GM23338 (cell line): ENCODE measurements around the gene ZNF212. TPM values are rescaled to one million over a fixed set of nuclear protein-coding genes. Genes with fewer than 3 reads are reported as not detected.
A peak's percentile ranks its signal among the peaks of the same experiment; 100 is the strongest.

Source experiments
- ATAC-seq: fragments of 200-7000 bp; cut with Tn5 transposase; 3 replicates; pipeline ENCODE4 v1.9.1; 2020
- DNase-seq: peaks from one replicate; pipeline ENCODE4 v3.0.0-alpha.2; 2015; ENCODE audit warnings: low spot score
- H2AFZ ChIP-seq: fragments of 200-600 bp; sonication (generic); 2 replicates; pipeline ENCODE4 v1.8.0; 2016; ENCODE audit warnings: antibody characterized with exemption, mild to moderate bottlenecking, moderate library complexity
- H3F3A ChIP-seq: fragments of 200-600 bp; sonication (generic); replicated peaks from 2 replicates; pipeline ENCODE4 v1.8.0; 2017; ENCODE audit warnings: antibody characterized with exemption, mixed run types, low read depth
- H3K27ac ChIP-seq: fragments of 200-600 bp; sonication (generic); 2 replicates; pipeline ENCODE4 v1.6.1; 2016; ENCODE audit warnings: low read depth
- H3K27me3 ChIP-seq: fragments of 200-600 bp; sonication (generic); 2 replicates; pipeline ENCODE4 v1.8.0; 2016; ENCODE audit warnings: mild to moderate bottlenecking, mixed run types, moderate library complexity; ENCODE audit not compliant: insufficient read depth
- H3K36me3 ChIP-seq: fragments of 200-600 bp; sonication (generic); 2 replicates; pipeline ENCODE4 v1.8.0; 2016; ENCODE audit warnings: mild to moderate bottlenecking; ENCODE audit not compliant: insufficient read depth
- H3K4me1 ChIP-seq: fragments of 200-600 bp; sonication (generic); 2 replicates; pipeline ENCODE4 v1.8.0; 2016; ENCODE audit warnings: mild to moderate bottlenecking, moderate library complexity; ENCODE audit not compliant: insufficient read depth
- H3K4me2 ChIP-seq: fragments of 200-600 bp; sonication (generic); 2 replicates; pipeline ENCODE4 v1.7.1; 2017; ENCODE audit warnings: mixed run types
- H3K4me3 ChIP-seq: fragments of 200-600 bp; sonication (generic); 2 replicates; pipeline ENCODE4 v1.6.1; 2016; ENCODE audit warnings: mixed run types
- H3K79me2 ChIP-seq: fragments of 200-600 bp; sonication (generic); replicated peaks from 2 replicates; pipeline ENCODE4 v1.8.0; 2017; ENCODE audit warnings: mild to moderate bottlenecking; ENCODE audit not compliant: insufficient read depth
- H3K9me2 ChIP-seq: fragments of 200-600 bp; sonication (generic); 2 replicates; pipeline ENCODE4 v1.8.0; 2017; ENCODE audit not compliant: insufficient read depth
- H4K20me1 ChIP-seq: fragments of 200-600 bp; sonication (generic); replicated peaks from 2 replicates; pipeline ENCODE4 v1.8.0; 2017; ENCODE audit warnings: mild to moderate bottlenecking; ENCODE audit not compliant: insufficient read depth
- H3K27ac Mint-ChIP-seq: 2 replicates; pipeline ENCODE4 v1.8.0; 2020; ENCODE audit warnings: inconsistent platforms, mild to moderate bottlenecking, moderate library complexity, mixed read lengths
- H3K27me3 Mint-ChIP-seq: 3 replicates; pipeline ENCODE4 v1.8.0; 2022; ENCODE audit warnings: low read depth, mild to moderate bottlenecking, moderate library complexity, mixed read lengths, inconsistent platforms; ENCODE audit not compliant: insufficient read depth, poor library complexity
- H3K36me3 Mint-ChIP-seq: 3 replicates; pipeline ENCODE4 v1.8.0; 2021; ENCODE audit warnings: low read depth, mild to moderate bottlenecking, inconsistent platforms, moderate library complexity, mixed read lengths
- H3K4me1 Mint-ChIP-seq: 3 replicates; pipeline ENCODE4 v1.8.0; 2020; ENCODE audit warnings: mild to moderate bottlenecking, inconsistent platforms, mixed read lengths
- H3K4me3 Mint-ChIP-seq: 3 replicates; pipeline ENCODE4 v1.8.0; 2021; ENCODE audit warnings: moderate library complexity, mild to moderate bottlenecking, inconsistent platforms, mixed read lengths
- H3K9me3 Mint-ChIP-seq: 3 replicates; pipeline ENCODE4 v1.8.0; 2020; ENCODE audit warnings: moderate library complexity, mild to moderate bottlenecking, inconsistent platforms, mixed read lengths
- CREB1 ChIP-seq: fragments of 250-450 bp; sonication (Bioruptor Pico); IDR thresholded peaks from 2 replicates; pipeline ENCODE4 v1.5.0; 2020; ENCODE audit warnings: low read depth, mild to moderate bottlenecking, moderate library complexity
- CTCF ChIP-seq, 2 experiments: fragments of 200-600 bp in 1 of 2; sonication (generic) in 1 of 2; conservative IDR thresholded peaks; 2 replicates each; pipeline versions ENCODE4 v1.5.1 to v1.6.1; 2016 to 2017; ENCODE audit warnings: antibody characterized with exemption in 2 of 2, low read depth in 2 of 2, mild to moderate bottlenecking in 2 of 2, moderate library complexity in 1 of 2
- ETS1 ChIP-seq: IDR thresholded peaks from 2 replicates; pipeline ENCODE4 v1.6.1; 2016; ENCODE audit warnings: antibody characterized with exemption
- EZH2 ChIP-seq: fragments of 200-600 bp; sonication (generic); IDR thresholded peaks from one replicate; pipeline ENCODE4 v1.8.0; 2017; ENCODE audit warnings: antibody characterized with exemption, mild to moderate bottlenecking, low read depth; ENCODE audit not compliant: unreplicated experiment
- EZH2phosphoT487 ChIP-seq: fragments of 200-600 bp; sonication (generic); IDR thresholded peaks from one replicate; pipeline ENCODE4 v1.8.1; 2018; ENCODE audit warnings: antibody characterized with exemption; ENCODE audit not compliant: unreplicated experiment
- JUNB ChIP-seq: IDR thresholded peaks from one replicate; pipeline ENCODE4 v1.6.1; 2016; ENCODE audit warnings: antibody characterized with exemption; ENCODE audit not compliant: unreplicated experiment
- NANOG ChIP-seq: IDR thresholded peaks from 2 replicates; pipeline ENCODE4 v1.6.1; 2016; ENCODE audit warnings: antibody characterized with exemption, borderline replicate concordance
- POLR2AphosphoS5 ChIP-seq: IDR thresholded peaks from 2 replicates; pipeline ENCODE4 v1.6.1; 2016; ENCODE audit warnings: antibody characterized with exemption, low read depth
- STAT1 ChIP-seq: IDR thresholded peaks from one replicate; pipeline ENCODE4 v1.6.1; 2016; ENCODE audit warnings: antibody characterized with exemption; ENCODE audit not compliant: unreplicated experiment
- ZNF114 ChIP-seq: fragments of 250-450 bp; sonication (Bioruptor Pico); IDR thresholded peaks from 2 replicates; pipeline ENCODE4 v1.5.0; 2020; ENCODE audit warnings: mild to moderate bottlenecking, moderate library complexity
- ZNF331 ChIP-seq: fragments of 250-450 bp; sonication (Bioruptor Pico); IDR thresholded peaks from 2 replicates; pipeline ENCODE4 v1.5.0; 2020; ENCODE audit warnings: low read depth, mild to moderate bottlenecking, moderate library complexity
- ZNF462 ChIP-seq: fragments of 250-450 bp; sonication (Bioruptor Pico); IDR thresholded peaks from 2 replicates; pipeline ENCODE4 v1.5.0; 2020; ENCODE audit warnings: mild to moderate bottlenecking, moderate library complexity
- polyA plus RNA-seq: library from polyadenylated mRNA; unstranded; fragments of >200 nt; fragmentation: Nextera tagmentation; extraction: Ambion mirVana; gene quantifications from 2 replicates; pipeline ENCODE4 v1.2.1, GENCODE V29; 2016
- total RNA-seq: library from RNA; depleted of rRNA; stranded (reverse); fragments of >200 nt; shearing (Covaris generic); gene quantifications from 2 replicates; pipeline ENCODE4 v1.2.3, GENCODE V29; 2014

The ZNF212 gene
- total and polyA plus RNA-seq, 2 experiments from 2014 or later, result 10.8 to 18.9 TPM

- TF ChIP-seq JUNB, result no peak
- no peak for TF ChIP-seq EZH2phosphoT487
- H2AFZ ChIP-seq, result no peak overlapping the region
- DNase-seq (peak; percentile 23), ATAC-seq (no peak)
- H3F3A ChIP-seq, result 0 out of 2 replicates have a peak, but pooled peaks cover 10% of the 10 kb centered on the region
- Mint-ChIP-seq H3K36me3 (peaks cover 35% of the 10 kb centered on the region), H3K4me3 (no peak overlapping the region; the same call in 2 of the 3 replicates), H3K27ac (no peak overlapping the region; the same call in 1 of the 2 replicates), H3K27me3 (peaks cover 11% of the 10 kb centered on the region), H3K4me1 (peaks cover 20% of the 10 kb centered on the region), H3K9me3 (no peaks in the 10 kb centered on the region; the same call in 2 of the 3 replicates)
- H3K4me2 ChIP-seq, result no peak overlapping the region
- no peaks in the 10 kb centered on the region for H3K79me2 ChIP-seq
- peaks cover 5% of the 10 kb centered on the region; the same call in 1 of the 2 replicates for H3K27me3 ChIP-seq
- no peaks in the 10 kb centered on the region for H3K36me3 ChIP-seq
- H3K4me1 ChIP-seq, result peaks cover 3% of the 10 kb centered on the region
- no peak overlapping the region for H3K27ac ChIP-seq
- no peak overlapping the region for H3K4me3 ChIP-seq
- no peaks in the 10 kb centered on the region for H4K20me1 ChIP-seq
- no peaks in the 10 kb centered on the region for H3K9me2 ChIP-seq
These were observed 42.8 kb downstream of the ZNF212 start for GRCh38 chr7:149282331-149282655.

GRCh38 chr7:149283321-149283720 lies 43.9 kb downstream of the ZNF212 start:
- DNase-seq, result no peak
- 0 out of 2 replicates have a peak, but pooled peaks cover 10% of the 10 kb centered on the region for H3F3A ChIP-seq
- H3K79me2 ChIP-seq, result no peaks in the 10 kb centered on the region
- Mint-ChIP-seq H3K36me3 (peaks cover 27% of the 10 kb centered on the region), H3K4me1 (peaks cover 28% of the 10 kb centered on the region), H3K4me3 (no peak overlapping the region), H3K27me3 (peaks cover 10% of the 10 kb centered on the region), H3K9me3 (no peaks in the 10 kb centered on the region; the same call in 2 of the 3 replicates), H3K27ac (no peak overlapping the region)
- no peaks in the 10 kb centered on the region for H4K20me1 ChIP-seq
- no peak overlapping the region for H3K27ac ChIP-seq
- H3K36me3 ChIP-seq, result no peaks in the 10 kb centered on the region
- peaks cover 3% of the 10 kb centered on the region for H3K4me1 ChIP-seq
- no peaks in the 10 kb centered on the region for H3K9me2 ChIP-seq
- H3K4me2 ChIP-seq, result no peak overlapping the region
- peaks cover 5% of the 10 kb centered on the region; the same call in 1 of the 2 replicates for H3K27me3 ChIP-seq
- H2AFZ ChIP-seq, result no peak overlapping the region
- no peak overlapping the region for H3K4me3 ChIP-seq
- ATAC-seq, result no peak
- TF ChIP-seq NANOG, result no peak
- no peak for TF ChIP-seq CREB1
- TF ChIP-seq CTCF (conservative IDR thresholded peaks at IDR 0.05; ENCODE audit: low read depth in 2 of 2), result no peak
- no peak for TF ChIP-seq JUNB
- TF ChIP-seq ZNF331 (CRISPR knock-in tag), result no peak
- TF ChIP-seq ETS1, result no peak
- TF ChIP-seq ZNF114 (CRISPR knock-in tag), result no peak
- no peak for TF ChIP-seq ZNF462 (CRISPR knock-in tag)
- TF ChIP-seq EZH2, result no peak
- TF ChIP-seq POLR2AphosphoS5, result no peak
- no peak for TF ChIP-seq EZH2phosphoT487
- TF ChIP-seq STAT1, result no peak
